ENCODE results near the gene TNNC1.

Gene TNNC1

GRCh38 chr3:52441772-52442332, 12.0 kb downstream of the TNNC1 start:
- no peak for DNase-seq

GRCh38 chr3:52441091-52441771, 12.6 kb downstream of the TNNC1 start:
- no peak for DNase-seq

GRCh38 chr3:52440671-52441070, 13.2 kb downstream of the TNNC1 start:
- DNase-seq, result no peak

- DNase-seq, result no peak
Measured at GRCh38 chr3:52440249-52440551, 13.6 kb downstream of the TNNC1 start.

- no peak for DNase-seq
Measured at GRCh38 chr3:52439426-52440248, 14.2 kb downstream of the TNNC1 start.

- DNase-seq, result no peak
Measured at GRCh38 chr3:52438579-52439425, 15.0 kb downstream of the TNNC1 start.

- DNase-seq, result no peak
Measured at GRCh38 chr3:52438104-52438376, 15.8 kb downstream of the TNNC1 start.

GRCh38 chr3:52437326-52438103, 16.3 kb downstream of the TNNC1 start:
- no peak for DNase-seq

- DNase-seq, result no peak
Measured at GRCh38 chr3:52436500-52437149, 17.2 kb downstream of the TNNC1 start.

GRCh38 chr3:52435246-52436101, 18.4 kb downstream of the TNNC1 start:
- DNase-seq, result no peak

GRCh38 chr3:52434491-52435115, 19.2 kb downstream of the TNNC1 start:
- no peak for DNase-seq

- no peak for DNase-seq
Measured at GRCh38 chr3:52433996-52434479, 19.8 kb downstream of the TNNC1 start.

GRCh38 chr3:52433328-52433995, 20.4 kb downstream of the TNNC1 start:
- DNase-seq, result no peak

- no peak for DNase-seq
Measured at GRCh38 chr3:52432691-52433141, 21.1 kb downstream of the TNNC1 start.

- DNase-seq, result no peak
Measured at GRCh38 chr3:52432225-52432624, 21.6 kb downstream of the TNNC1 start.

- DNase-seq, result no peak
Measured at GRCh38 chr3:52431459-52432223, 22.2 kb downstream of the TNNC1 start.

- DNase-seq, result no peak
Measured at GRCh38 chr3:52430416-52430810, 23.4 kb downstream of the TNNC1 start.

GRCh38 chr3:52429779-52430415, 23.9 kb downstream of the TNNC1 start:
- no peak for DNase-seq

GRCh38 chr3:52429031-52429430, 24.8 kb downstream of the TNNC1 start:
- no peak for DNase-seq
